ENCODE measurements around the gene FREM1.

DNA sequence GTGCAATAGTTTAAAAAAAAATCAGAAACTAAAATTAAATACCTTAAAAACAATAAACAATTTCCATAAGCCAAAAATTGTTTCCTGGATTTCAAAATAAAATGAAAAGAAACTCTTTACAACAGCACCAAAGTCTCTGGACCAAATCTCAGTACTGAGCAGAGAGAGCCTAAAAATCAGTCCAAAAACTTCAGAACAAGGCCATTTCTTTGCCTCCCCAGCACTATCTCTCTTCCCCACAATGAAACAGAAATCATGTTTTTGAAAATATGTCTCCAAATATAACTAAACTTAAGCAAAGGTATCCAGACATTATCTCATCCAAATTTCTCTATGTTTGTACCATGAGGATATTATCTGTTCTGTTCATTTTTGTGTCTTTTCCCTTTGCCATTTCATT, 1.0 kb downstream of the FREM1 start:
- TF ChIP-seq, protein P1, sequence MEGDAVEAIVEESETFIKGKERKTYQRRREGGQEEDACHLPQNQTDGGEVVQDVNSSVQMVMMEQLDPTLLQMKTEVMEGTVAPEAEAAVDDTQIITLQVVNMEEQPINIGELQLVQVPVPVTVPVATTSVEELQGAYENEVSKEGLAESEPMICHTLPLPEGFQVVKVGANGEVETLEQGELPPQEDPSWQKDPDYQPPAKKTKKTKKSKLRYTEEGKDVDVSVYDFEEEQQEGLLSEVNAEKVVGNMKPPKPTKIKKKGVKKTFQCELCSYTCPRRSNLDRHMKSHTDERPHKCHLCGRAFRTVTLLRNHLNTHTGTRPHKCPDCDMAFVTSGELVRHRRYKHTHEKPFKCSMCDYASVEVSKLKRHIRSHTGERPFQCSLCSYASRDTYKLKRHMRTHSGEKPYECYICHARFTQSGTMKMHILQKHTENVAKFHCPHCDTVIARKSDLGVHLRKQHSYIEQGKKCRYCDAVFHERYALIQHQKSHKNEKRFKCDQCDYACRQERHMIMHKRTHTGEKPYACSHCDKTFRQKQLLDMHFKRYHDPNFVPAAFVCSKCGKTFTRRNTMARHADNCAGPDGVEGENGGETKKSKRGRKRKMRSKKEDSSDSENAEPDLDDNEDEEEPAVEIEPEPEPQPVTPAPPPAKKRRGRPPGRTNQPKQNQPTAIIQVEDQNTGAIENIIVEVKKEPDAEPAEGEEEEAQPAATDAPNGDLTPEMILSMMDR (conservative IDR thresholded peaks at IDR 0.05; ENCODE audit: low read depth in 2 of 2) = no peak
- TF ChIP-seq EZH2phosphoT487 (IDR thresholded peaks at IDR 0.05; ENCODE audit: unreplicated experiment) = no peak
- TF ChIP-seq NANOG (IDR thresholded peaks at IDR 0.05; ENCODE audit: borderline replicate concordance) = no peak
- TF ChIP-seq POLR2AphosphoS5 (IDR thresholded peaks at IDR 0.05; ENCODE audit: low read depth) = no peak
- TF ChIP-seq, protein P2, sequence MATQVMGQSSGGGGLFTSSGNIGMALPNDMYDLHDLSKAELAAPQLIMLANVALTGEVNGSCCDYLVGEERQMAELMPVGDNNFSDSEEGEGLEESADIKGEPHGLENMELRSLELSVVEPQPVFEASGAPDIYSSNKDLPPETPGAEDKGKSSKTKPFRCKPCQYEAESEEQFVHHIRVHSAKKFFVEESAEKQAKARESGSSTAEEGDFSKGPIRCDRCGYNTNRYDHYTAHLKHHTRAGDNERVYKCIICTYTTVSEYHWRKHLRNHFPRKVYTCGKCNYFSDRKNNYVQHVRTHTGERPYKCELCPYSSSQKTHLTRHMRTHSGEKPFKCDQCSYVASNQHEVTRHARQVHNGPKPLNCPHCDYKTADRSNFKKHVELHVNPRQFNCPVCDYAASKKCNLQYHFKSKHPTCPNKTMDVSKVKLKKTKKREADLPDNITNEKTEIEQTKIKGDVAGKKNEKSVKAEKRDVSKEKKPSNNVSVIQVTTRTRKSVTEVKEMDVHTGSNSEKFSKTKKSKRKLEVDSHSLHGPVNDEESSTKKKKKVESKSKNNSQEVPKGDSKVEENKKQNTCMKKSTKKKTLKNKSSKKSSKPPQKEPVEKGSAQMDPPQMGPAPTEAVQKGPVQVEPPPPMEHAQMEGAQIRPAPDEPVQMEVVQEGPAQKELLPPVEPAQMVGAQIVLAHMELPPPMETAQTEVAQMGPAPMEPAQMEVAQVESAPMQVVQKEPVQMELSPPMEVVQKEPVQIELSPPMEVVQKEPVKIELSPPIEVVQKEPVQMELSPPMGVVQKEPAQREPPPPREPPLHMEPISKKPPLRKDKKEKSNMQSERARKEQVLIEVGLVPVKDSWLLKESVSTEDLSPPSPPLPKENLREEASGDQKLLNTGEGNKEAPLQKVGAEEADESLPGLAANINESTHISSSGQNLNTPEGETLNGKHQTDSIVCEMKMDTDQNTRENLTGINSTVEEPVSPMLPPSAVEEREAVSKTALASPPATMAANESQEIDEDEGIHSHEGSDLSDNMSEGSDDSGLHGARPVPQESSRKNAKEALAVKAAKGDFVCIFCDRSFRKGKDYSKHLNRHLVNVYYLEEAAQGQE (IDR thresholded peaks at IDR 0.05; ENCODE audit: unreplicated experiment) = no peak
- no peak for TF ChIP-seq EZH2 (IDR thresholded peaks at IDR 0.05; ENCODE audit: low read depth, unreplicated experiment)
- TF ChIP-seq ZNF114 (CRISPR knock-in tag; IDR thresholded peaks at IDR 0.05) = no peak
- TF ChIP-seq, protein P3, sequence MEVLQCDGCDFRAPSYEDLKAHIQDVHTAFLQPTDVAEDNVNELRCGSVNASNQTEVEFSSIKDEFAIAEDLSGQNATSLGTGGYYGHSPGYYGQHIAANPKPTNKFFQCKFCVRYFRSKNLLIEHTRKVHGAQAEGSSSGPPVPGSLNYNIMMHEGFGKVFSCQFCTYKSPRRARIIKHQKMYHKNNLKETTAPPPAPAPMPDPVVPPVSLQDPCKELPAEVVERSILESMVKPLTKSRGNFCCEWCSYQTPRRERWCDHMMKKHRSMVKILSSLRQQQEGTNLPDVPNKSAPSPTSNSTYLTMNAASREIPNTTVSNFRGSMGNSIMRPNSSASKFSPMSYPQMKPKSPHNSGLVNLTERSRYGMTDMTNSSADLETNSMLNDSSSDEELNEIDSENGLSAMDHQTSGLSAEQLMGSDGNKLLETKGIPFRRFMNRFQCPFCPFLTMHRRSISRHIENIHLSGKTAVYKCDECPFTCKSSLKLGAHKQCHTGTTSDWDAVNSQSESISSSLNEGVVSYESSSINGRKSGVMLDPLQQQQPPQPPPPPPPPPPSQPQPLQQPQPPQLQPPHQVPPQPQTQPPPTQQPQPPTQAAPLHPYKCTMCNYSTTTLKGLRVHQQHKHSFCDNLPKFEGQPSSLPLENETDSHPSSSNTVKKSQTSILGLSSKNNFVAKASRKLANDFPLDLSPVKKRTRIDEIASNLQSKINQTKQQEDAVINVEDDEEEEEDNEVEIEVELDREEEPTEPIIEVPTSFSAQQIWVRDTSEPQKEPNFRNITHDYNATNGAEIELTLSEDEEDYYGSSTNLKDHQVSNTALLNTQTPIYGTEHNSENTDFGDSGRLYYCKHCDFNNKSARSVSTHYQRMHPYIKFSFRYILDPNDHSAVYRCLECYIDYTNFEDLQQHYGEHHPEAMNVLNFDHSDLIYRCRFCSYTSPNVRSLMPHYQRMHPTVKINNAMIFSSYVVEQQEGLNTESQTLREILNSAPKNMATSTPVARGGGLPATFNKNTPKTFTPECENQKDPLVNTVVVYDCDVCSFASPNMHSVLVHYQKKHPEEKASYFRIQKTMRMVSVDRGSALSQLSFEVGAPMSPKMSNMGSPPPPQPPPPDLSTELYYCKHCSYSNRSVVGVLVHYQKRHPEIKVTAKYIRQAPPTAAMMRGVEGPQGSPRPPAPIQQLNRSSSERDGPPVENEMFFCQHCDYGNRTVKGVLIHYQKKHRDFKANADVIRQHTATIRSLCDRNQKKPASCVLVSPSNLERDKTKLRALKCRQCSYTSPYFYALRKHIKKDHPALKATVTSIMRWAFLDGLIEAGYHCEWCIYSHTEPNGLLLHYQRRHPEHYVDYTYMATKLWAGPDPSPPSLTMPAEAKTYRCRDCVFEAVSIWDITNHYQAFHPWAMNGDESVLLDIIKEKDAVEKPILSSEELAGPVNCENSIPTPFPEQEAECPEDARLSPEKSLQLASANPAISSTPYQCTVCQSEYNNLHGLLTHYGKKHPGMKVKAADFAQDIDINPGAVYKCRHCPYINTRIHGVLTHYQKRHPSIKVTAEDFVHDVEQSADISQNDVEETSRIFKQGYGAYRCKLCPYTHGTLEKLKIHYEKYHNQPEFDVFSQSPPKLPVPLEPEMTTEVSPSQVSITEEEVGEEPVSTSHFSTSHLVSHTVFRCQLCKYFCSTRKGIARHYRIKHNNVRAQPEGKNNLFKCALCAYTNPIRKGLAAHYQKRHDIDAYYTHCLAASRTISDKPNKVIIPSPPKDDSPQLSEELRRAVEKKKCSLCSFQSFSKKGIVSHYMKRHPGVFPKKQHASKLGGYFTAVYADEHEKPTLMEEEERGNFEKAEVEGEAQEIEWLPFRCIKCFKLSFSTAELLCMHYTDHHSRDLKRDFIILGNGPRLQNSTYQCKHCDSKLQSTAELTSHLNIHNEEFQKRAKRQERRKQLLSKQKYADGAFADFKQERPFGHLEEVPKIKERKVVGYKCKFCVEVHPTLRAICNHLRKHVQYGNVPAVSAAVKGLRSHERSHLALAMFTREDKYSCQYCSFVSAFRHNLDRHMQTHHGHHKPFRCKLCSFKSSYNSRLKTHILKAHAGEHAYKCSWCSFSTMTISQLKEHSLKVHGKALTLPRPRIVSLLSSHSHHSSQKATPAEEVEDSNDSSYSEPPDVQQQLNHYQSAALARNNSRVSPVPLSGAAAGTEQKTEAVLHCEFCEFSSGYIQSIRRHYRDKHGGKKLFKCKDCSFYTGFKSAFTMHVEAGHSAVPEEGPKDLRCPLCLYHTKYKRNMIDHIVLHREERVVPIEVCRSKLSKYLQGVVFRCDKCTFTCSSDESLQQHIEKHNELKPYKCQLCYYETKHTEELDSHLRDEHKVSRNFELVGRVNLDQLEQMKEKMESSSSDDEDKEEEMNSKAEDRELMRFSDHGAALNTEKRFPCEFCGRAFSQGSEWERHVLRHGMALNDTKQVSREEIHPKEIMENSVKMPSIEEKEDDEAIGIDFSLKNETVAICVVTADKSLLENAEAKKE (CRISPR knock-in tag; IDR thresholded peaks at IDR 0.05) = no peak
- TF ChIP-seq CREB1 (CRISPR knock-in tag; IDR thresholded peaks at IDR 0.05; ENCODE audit: low read depth) = no peak
- TF ChIP-seq, protein P4, sequence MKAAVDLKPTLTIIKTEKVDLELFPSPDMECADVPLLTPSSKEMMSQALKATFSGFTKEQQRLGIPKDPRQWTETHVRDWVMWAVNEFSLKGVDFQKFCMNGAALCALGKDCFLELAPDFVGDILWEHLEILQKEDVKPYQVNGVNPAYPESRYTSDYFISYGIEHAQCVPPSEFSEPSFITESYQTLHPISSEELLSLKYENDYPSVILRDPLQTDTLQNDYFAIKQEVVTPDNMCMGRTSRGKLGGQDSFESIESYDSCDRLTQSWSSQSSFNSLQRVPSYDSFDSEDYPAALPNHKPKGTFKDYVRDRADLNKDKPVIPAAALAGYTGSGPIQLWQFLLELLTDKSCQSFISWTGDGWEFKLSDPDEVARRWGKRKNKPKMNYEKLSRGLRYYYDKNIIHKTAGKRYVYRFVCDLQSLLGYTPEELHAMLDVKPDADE (IDR thresholded peaks at IDR 0.05) = no peak
